ENCODE measurements around the gene NTRK3. TPM values are rescaled to one million over a fixed set of nuclear protein-coding genes. Genes with fewer than 3 reads are reported as not detected.

Gene NTRK3
- total and polyA plus RNA-seq, 12 donors: 0.45 to 5.6 (median 2.3) TPM

GRCh38 chr15:88029696-88030095 is 226.8 kb downstream of the NTRK3 start:
- no peak for ATAC-seq
- Histone ChIP-seq H3K4me1 (no peaks in the 10 kb centered on the region), H3K9me3 (no peaks in the 10 kb centered on the region), H3K36me3 (no peaks in the 10 kb centered on the region), H3K27me3 (peaks cover 0 to 6% (median 0%) of the 10 kb centered on the region in 7 donors), H3K27ac (no peak overlapping the region), H3K4me3 (no peak overlapping the region)
- TF ChIP-seq CTCF (IDR thresholded peaks at IDR 0.05): no peak
- DNase-seq: no peak
- intact Hi-C loops (cut with DNase I): no loop called here
- WGBS, 2 donors: 56 to 67% methylated on average over 2 of the region's 2 CpGs

GRCh38 chr15:88028024-88028423 is 228.5 kb downstream of the NTRK3 start:
- intact Hi-C loops (cut with DNase I): no loop called here
- ATAC-seq (no peak), DNase-seq (no peak)
- Histone ChIP-seq H3K9me3 (no peaks in the 10 kb centered on the region), H3K4me1 (no peaks in the 10 kb centered on the region), H3K27ac (no peak overlapping the region), H3K27me3 (peaks cover 0 to 4% (median 0%) of the 10 kb centered on the region in 7 donors), H3K4me3 (no peak overlapping the region), H3K36me3 (no peaks in the 10 kb centered on the region)
- TF ChIP-seq CTCF (IDR thresholded peaks at IDR 0.05): peak in 1 of 9 donors; percentile 6
- 65 to 75% methylated on average over 3 of the region's 3 CpGs for WGBS, 2 donors

GRCh38 chr15:88023914-88024313 is 232.6 kb downstream of the NTRK3 start:
- DNase-seq (no peak), ATAC-seq (no peak)
- Histone ChIP-seq H3K4me1 (no peaks in the 10 kb centered on the region), H3K36me3 (no peaks in the 10 kb centered on the region), H3K4me3 (no peak overlapping the region), H3K9me3 (no peaks in the 10 kb centered on the region), H3K27ac (no peak overlapping the region), H3K27me3 (peaks cover 0 to 4% (median 0%) of the 10 kb centered on the region in 7 donors)
- no peak for TF ChIP-seq CTCF (IDR thresholded peaks at IDR 0.05)
- intact Hi-C loops (cut with DNase I): no loop called here
- WGBS, 2 donors: 81 to 82% methylated on average over 5 of the region's 5 CpGs

GRCh38 chr15:88022716-88023115 is 233.8 kb downstream of the NTRK3 start:
- Histone ChIP-seq H3K36me3 (no peaks in the 10 kb centered on the region), H3K27ac (no peak overlapping the region), H3K4me3 (no peak overlapping the region), H3K27me3 (peaks cover 0 to 8% (median 0%) of the 10 kb centered on the region in 7 donors), H3K9me3 (no peaks in the 10 kb centered on the region), H3K4me1 (no peaks in the 10 kb centered on the region)
- intact Hi-C loops (cut with DNase I): no loop called here
- TF ChIP-seq CTCF (IDR thresholded peaks at IDR 0.05): no peak
- DNase-seq (no peak), ATAC-seq (no peak)
- WGBS, 2 donors: 61 to 65% methylated on average over 2 of the region's 2 CpGs
